WTC11 (cell line): ENCODE data around the gene ACO1. TPM values are rescaled to one million over a fixed set of nuclear protein-coding genes. Genes with fewer than 3 reads are reported as not detected.

Experiments
- ATAC-seq: fragments of 200-7000 bp; cut with Tn5 transposase; 2 replicates; pipeline ENCODE4 v1.10.0; 2021; ENCODE audit warnings: mild to moderate bottlenecking, moderate library complexity
- CTCF ChIA-PET: fragments of 300-600 bp; sonication (Branson Sonifier 250); formaldehyde crosslinking; loops from one replicate; lab custom pipeline; 2021; ENCODE audit warnings: antibody characterized with exemption; lab: Charles Lee
- POLR2A ChIA-PET: fragments of 350-600 bp; sonication (Branson Sonifier 250); formaldehyde crosslinking; loops from one replicate; lab custom pipeline; 2021; ENCODE audit warnings: antibody characterized with exemption; lab: Charles Lee
- DNase-seq: peaks from one replicate; pipeline ENCODE4 v3.0.0; 2021; ENCODE audit warnings: low spot score
- H3K27ac Mint-ChIP-seq: 2 replicates; pipeline ENCODE4 v1.8.0; 2021; ENCODE audit warnings: mixed read lengths
- H3K27me3 Mint-ChIP-seq: 2 replicates; pipeline ENCODE4 v1.8.0; 2021; ENCODE audit warnings: low read depth, mild to moderate bottlenecking, moderate library complexity, mixed read lengths
- H3K36me3 Mint-ChIP-seq: 2 replicates; pipeline ENCODE4 v1.8.0; 2021; ENCODE audit warnings: mixed read lengths
- H3K4me1 Mint-ChIP-seq: 2 replicates; pipeline ENCODE4 v1.8.0; 2022; ENCODE audit warnings: mixed read lengths
- H3K4me3 Mint-ChIP-seq: 2 replicates; pipeline ENCODE4 v1.8.0; 2021; ENCODE audit warnings: mild to moderate bottlenecking, moderate library complexity, mixed read lengths
- H3K9me3 Mint-ChIP-seq: 2 replicates; pipeline ENCODE4 v1.8.0; 2021; ENCODE audit warnings: mixed read lengths
- CREB1 ChIP-seq: sonication (generic); formaldehyde crosslinking; IDR thresholded peaks from 2 replicates; pipeline ENCODE4 v1.8.0; 2023; ENCODE audit warnings: mild to moderate bottlenecking, missing genetic modification reagents
- ETV6 ChIP-seq: sonication (generic); formaldehyde crosslinking; IDR thresholded peaks from 2 replicates; pipeline ENCODE4 v1.8.1; 2022; ENCODE audit warnings: mild to moderate bottlenecking, missing genetic modification reagents
- FOXP1 ChIP-seq: sonication (generic); formaldehyde crosslinking; IDR thresholded peaks from 2 replicates; pipeline ENCODE4 v1.8.0; 2022; ENCODE audit warnings: missing genetic modification reagents, mild to moderate bottlenecking, moderate library complexity, borderline replicate concordance
- HMGA2 ChIP-seq: fragments of 250-450 bp; sonication (Bioruptor Pico); IDR thresholded peaks from 2 replicates; pipeline ENCODE4 v1.4.0; 2021; ENCODE audit warnings: mild to moderate bottlenecking, moderate library complexity
- JUN ChIP-seq: sonication (generic); formaldehyde crosslinking; IDR thresholded peaks from 2 replicates; pipeline ENCODE4 v1.8.0; 2023; ENCODE audit warnings: mild to moderate bottlenecking, missing genetic modification reagents
- NFYB ChIP-seq: sonication (generic); formaldehyde crosslinking; conservative IDR thresholded peaks from 2 replicates; pipeline ENCODE4 v1.8.0; 2022; ENCODE audit warnings: low read depth, missing genetic modification reagents
- NR2C2 ChIP-seq: sonication (generic); formaldehyde crosslinking; IDR thresholded peaks from 2 replicates; pipeline ENCODE4 v1.8.0; 2022; ENCODE audit warnings: mild to moderate bottlenecking, missing genetic modification reagents
- RELA ChIP-seq: sonication (generic); formaldehyde crosslinking; IDR thresholded peaks from 2 replicates; pipeline ENCODE4 v1.8.1; 2022; ENCODE audit warnings: missing genetic modification reagents, mild to moderate bottlenecking, borderline replicate concordance
- RORB ChIP-seq: fragments of 250-450 bp; sonication (Bioruptor Pico); IDR thresholded peaks from 2 replicates; pipeline ENCODE4 v1.9.0; 2021; ENCODE audit warnings: mild to moderate bottlenecking
- SMAD3 ChIP-seq: sonication (generic); formaldehyde crosslinking; IDR thresholded peaks from 2 replicates; pipeline ENCODE4 v1.8.0; 2022; ENCODE audit warnings: missing genetic modification reagents, mild to moderate bottlenecking, borderline replicate concordance
- SOX15 ChIP-seq: fragments of 250-450 bp; sonication (Bioruptor Pico); IDR thresholded peaks from 2 replicates; pipeline ENCODE4 v1.9.0; 2021; ENCODE audit warnings: mild to moderate bottlenecking
- SP1 ChIP-seq: sonication (generic); formaldehyde crosslinking; conservative IDR thresholded peaks from 2 replicates; pipeline ENCODE4 v1.8.1; 2022; ENCODE audit warnings: missing genetic modification reagents
- TP53 ChIP-seq: sonication (generic); formaldehyde crosslinking; IDR thresholded peaks from 2 replicates; pipeline ENCODE4 v1.8.1; 2023; ENCODE audit warnings: mild to moderate bottlenecking, missing genetic modification reagents
- ZNF121 ChIP-seq: sonication (generic); formaldehyde crosslinking; IDR thresholded peaks from 2 replicates; pipeline ENCODE4 v1.8.0; 2023; ENCODE audit warnings: missing genetic modification reagents
- ZNF219 ChIP-seq: sonication (generic); formaldehyde crosslinking; IDR thresholded peaks from 2 replicates; pipeline ENCODE4 v1.8.0; 2023; ENCODE audit warnings: missing genetic modification reagents, mild to moderate bottlenecking, borderline replicate concordance
- ZNF263 ChIP-seq: sonication (generic); formaldehyde crosslinking; IDR thresholded peaks from 2 replicates; pipeline ENCODE4 v1.8.1; 2022; ENCODE audit warnings: low read depth, mild to moderate bottlenecking, moderate library complexity, missing genetic modification reagents
- total RNA-seq: library from RNA; stranded (reverse); gene quantifications from 3 replicates; pipeline ENCODE4 v1.2.3, GENCODE V29; 2021
- TF ChIP-seq, protein P1 (sequence below): sonication (generic); formaldehyde crosslinking; IDR thresholded peaks from 2 replicates; pipeline ENCODE4 v1.8.0; 2022; ENCODE audit warnings: mild to moderate bottlenecking, missing genetic modification reagents
- TF ChIP-seq, protein P2 (sequence below): sonication (generic); formaldehyde crosslinking; conservative IDR thresholded peaks from 2 replicates; pipeline ENCODE4 v1.8.1; 2022; ENCODE audit warnings: mild to moderate bottlenecking, missing genetic modification reagents
- TF ChIP-seq, protein P3 (sequence below): sonication (generic); formaldehyde crosslinking; IDR thresholded peaks from 2 replicates; pipeline ENCODE4 v1.8.0; 2023; ENCODE audit warnings: missing genetic modification reagents
- TF ChIP-seq, protein P4 (sequence below): sonication (generic); formaldehyde crosslinking; IDR thresholded peaks from 2 replicates; pipeline ENCODE4 v1.8.0; 2022; ENCODE audit warnings: mild to moderate bottlenecking, missing genetic modification reagents
- TF ChIP-seq, protein P5 (sequence below): sonication (generic); formaldehyde crosslinking; IDR thresholded peaks from 2 replicates; pipeline ENCODE4 v1.8.1; 2023; ENCODE audit warnings: mild to moderate bottlenecking, missing genetic modification reagents
- TF ChIP-seq, protein P6 (sequence below): sonication (generic); formaldehyde crosslinking; IDR thresholded peaks from 2 replicates; pipeline ENCODE4 v1.8.0; 2022; ENCODE audit warnings: mild to moderate bottlenecking, missing genetic modification reagents
- TF ChIP-seq, protein P7 (sequence below): sonication (generic); formaldehyde crosslinking; IDR thresholded peaks from 2 replicates; pipeline ENCODE4 v1.8.1; 2023; ENCODE audit warnings: mild to moderate bottlenecking, moderate library complexity, missing genetic modification reagents
- TF ChIP-seq, protein P8 (sequence below): sonication (generic); formaldehyde crosslinking; IDR thresholded peaks from 2 replicates; pipeline ENCODE4 v1.8.1; 2023; ENCODE audit warnings: mild to moderate bottlenecking, missing genetic modification reagents, moderate library complexity

Gene ACO1
- total RNA-seq, 1 experiment from 2014 or later: 40.2 TPM

DNA sequence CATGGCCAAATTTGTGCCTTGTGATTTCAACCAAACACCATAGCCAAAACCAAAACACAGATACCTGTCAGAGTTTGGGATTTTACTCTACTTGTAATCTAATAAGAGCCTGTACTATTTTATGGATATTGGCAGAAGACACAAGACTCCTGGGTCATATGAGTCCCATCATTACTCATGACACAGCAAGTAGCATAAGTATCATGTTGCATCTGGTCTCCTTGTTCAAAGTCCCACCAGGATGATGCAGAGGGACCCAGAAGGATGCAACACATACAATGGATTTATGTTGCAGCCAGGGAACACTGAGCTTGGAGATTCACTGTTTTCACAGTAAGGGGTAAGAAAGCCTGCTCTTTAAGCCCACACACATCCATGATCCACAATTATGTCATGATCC, 13.2 kb upstream of the ACO1 start:
- no peaks in the 10 kb centered on the region for H3K27me3 Mint-ChIP-seq
- POLR2A ChIA-PET: no interaction called here
- no peak overlapping the region for H3K4me3 Mint-ChIP-seq
- peaks cover 20% of the 10 kb centered on the region for H3K9me3 Mint-ChIP-seq
- no peak for DNase-seq
- no peaks in the 10 kb centered on the region; the same call in 1 of the 2 replicates for H3K36me3 Mint-ChIP-seq
- H3K27ac Mint-ChIP-seq: no peak overlapping the region
- H3K4me1 Mint-ChIP-seq: no peaks in the 10 kb centered on the region
- CTCF ChIA-PET: no interaction called here
- TF ChIP-seq ETV6 (CRISPR knock-in tag): no peak
- TF ChIP-seq RELA (CRISPR knock-in tag): no peak
- TF ChIP-seq, protein P1, sequence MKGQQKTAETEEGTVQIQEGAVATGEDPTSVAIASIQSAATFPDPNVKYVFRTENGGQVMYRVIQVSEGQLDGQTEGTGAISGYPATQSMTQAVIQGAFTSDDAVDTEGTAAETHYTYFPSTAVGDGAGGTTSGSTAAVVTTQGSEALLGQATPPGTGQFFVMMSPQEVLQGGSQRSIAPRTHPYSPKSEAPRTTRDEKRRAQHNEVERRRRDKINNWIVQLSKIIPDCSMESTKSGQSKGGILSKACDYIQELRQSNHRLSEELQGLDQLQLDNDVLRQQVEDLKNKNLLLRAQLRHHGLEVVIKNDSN (CRISPR knock-in tag): no peak
- TF ChIP-seq, protein P2, sequence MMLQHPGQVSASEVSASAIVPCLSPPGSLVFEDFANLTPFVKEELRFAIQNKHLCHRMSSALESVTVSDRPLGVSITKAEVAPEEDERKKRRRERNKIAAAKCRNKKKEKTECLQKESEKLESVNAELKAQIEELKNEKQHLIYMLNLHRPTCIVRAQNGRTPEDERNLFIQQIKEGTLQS (CRISPR knock-in tag): no peak
- no peak for TF ChIP-seq SMAD3 (CRISPR knock-in tag)
- ATAC-seq: no peak

DNA sequence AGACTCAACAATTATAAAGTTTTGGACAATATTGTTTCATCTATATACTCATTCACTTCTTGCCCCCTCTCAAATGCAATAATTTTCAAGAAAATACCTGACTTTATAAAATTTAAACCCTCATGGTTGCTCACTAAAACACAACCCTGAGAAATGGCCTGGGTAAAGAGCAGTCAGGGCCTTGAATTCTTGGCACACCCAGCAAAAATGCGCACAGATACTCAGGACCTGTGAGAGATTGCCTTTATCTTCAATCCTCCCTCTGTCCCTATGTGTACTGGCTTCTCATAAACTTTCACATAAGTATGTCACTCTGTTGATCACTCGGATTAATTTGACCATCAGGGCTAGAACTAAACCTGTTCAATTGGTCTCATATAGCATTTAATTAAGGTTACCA, 12.8 kb upstream of the ACO1 start:
- no peaks in the 10 kb centered on the region for H3K27me3 Mint-ChIP-seq
- H3K9me3 Mint-ChIP-seq: peaks cover 20% of the 10 kb centered on the region
- no peak for TF ChIP-seq JUN (CRISPR knock-in tag)
- TF ChIP-seq ZNF219: no peak
- TF ChIP-seq, protein P3, sequence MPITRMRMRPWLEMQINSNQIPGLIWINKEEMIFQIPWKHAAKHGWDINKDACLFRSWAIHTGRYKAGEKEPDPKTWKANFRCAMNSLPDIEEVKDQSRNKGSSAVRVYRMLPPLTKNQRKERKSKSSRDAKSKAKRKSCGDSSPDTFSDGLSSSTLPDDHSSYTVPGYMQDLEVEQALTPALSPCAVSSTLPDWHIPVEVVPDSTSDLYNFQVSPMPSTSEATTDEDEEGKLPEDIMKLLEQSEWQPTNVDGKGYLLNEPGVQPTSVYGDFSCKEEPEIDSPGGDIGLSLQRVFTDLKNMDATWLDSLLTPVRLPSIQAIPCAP (CRISPR knock-in tag): no peak
- TF ChIP-seq FOXP1: no peak
- TF ChIP-seq RORB (CRISPR knock-in tag): no peak
- TF ChIP-seq, protein P4, sequence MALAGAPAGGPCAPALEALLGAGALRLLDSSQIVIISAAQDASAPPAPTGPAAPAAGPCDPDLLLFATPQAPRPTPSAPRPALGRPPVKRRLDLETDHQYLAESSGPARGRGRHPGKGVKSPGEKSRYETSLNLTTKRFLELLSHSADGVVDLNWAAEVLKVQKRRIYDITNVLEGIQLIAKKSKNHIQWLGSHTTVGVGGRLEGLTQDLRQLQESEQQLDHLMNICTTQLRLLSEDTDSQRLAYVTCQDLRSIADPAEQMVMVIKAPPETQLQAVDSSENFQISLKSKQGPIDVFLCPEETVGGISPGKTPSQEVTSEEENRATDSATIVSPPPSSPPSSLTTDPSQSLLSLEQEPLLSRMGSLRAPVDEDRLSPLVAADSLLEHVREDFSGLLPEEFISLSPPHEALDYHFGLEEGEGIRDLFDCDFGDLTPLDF: no peak
- TF ChIP-seq TP53: no peak
- TF ChIP-seq ZNF121 (CRISPR knock-in tag): no peak
- TF ChIP-seq, protein P5, sequence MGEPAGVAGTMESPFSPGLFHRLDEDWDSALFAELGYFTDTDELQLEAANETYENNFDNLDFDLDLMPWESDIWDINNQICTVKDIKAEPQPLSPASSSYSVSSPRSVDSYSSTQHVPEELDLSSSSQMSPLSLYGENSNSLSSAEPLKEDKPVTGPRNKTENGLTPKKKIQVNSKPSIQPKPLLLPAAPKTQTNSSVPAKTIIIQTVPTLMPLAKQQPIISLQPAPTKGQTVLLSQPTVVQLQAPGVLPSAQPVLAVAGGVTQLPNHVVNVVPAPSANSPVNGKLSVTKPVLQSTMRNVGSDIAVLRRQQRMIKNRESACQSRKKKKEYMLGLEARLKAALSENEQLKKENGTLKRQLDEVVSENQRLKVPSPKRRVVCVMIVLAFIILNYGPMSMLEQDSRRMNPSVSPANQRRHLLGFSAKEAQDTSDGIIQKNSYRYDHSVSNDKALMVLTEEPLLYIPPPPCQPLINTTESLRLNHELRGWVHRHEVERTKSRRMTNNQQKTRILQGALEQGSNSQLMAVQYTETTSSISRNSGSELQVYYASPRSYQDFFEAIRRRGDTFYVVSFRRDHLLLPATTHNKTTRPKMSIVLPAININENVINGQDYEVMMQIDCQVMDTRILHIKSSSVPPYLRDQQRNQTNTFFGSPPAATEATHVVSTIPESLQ (CRISPR knock-in tag): no peak
- no peaks in the 10 kb centered on the region; the same call in 1 of the 2 replicates for H3K36me3 Mint-ChIP-seq
- ChIA-PET CTCF (no interaction called here), POLR2A (no interaction called here)
- H3K27ac Mint-ChIP-seq: no peak overlapping the region
- H3K4me3 Mint-ChIP-seq: no peak overlapping the region
- DNase-seq: no peak
- no peak for ATAC-seq
- 0 out of 2 replicates have a peak, but pooled peaks cover 3% of the 10 kb centered on the region for H3K4me1 Mint-ChIP-seq

DNA sequence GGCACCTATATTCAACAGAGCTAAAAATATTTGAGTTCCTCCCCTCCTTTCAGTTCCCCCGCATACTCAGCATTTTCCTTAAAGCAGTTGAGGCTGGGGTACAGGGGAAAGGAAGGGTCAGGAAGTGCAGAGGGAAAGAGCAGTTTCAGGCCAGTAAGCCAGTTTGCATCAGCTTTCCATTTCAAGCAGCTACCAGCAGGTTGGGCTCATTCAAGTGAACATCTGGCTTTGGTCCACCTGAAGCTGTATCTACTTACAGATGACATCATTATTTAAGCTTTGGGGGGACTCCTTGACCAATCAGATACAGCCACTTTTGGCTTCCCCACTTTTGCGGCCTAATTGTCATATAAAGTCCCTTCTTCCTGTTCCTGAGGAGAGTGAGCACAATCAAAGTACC, 8.2 kb upstream of the ACO1 start:
- Mint-ChIP-seq H3K27ac (no peak overlapping the region), H3K9me3 (peaks cover 9% of the 10 kb centered on the region; the same call in 1 of the 2 replicates), H3K4me3 (no peak overlapping the region), H3K4me1 (peaks cover 10% of the 10 kb centered on the region), H3K36me3 (no peaks in the 10 kb centered on the region), H3K27me3 (peaks cover 5% of the 10 kb centered on the region; the same call in 1 of the 2 replicates)
- ATAC-seq (no peak), DNase-seq (no peak)
- POLR2A ChIA-PET: interaction anchor here (1.3 kb wide), 1 partner anchor 174 kb away, joined by 4 read pairs; no protein-coding TSS in a partner anchor
- CTCF ChIA-PET: interaction anchor here (1.0 to 5.3 kb wide), 6 partner anchors 56 to 204 kb away, joined by 3 to 245 read pairs (median 16); partner anchors contain the start of gene RIGI
- TF ChIP-seq, protein P6, sequence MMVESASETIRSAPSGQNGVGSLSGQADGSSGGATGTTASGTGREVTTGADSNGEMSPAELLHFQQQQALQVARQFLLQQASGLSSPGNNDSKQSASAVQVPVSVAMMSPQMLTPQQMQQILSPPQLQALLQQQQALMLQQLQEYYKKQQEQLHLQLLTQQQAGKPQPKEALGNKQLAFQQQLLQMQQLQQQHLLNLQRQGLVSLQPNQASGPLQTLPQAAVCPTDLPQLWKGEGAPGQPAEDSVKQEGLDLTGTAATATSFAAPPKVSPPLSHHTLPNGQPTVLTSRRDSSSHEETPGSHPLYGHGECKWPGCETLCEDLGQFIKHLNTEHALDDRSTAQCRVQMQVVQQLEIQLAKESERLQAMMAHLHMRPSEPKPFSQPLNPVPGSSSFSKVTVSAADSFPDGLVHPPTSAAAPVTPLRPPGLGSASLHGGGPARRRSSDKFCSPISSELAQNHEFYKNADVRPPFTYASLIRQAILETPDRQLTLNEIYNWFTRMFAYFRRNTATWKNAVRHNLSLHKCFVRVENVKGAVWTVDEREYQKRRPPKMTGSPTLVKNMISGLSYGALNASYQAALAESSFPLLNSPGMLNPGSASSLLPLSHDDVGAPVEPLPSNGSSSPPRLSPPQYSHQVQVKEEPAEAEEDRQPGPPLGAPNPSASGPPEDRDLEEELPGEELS (CRISPR knock-in tag): no peak
- TF ChIP-seq NFYB (CRISPR knock-in tag): no peak
- TF ChIP-seq ZNF263 (CRISPR knock-in tag): no peak
- TF ChIP-seq, protein P7, sequence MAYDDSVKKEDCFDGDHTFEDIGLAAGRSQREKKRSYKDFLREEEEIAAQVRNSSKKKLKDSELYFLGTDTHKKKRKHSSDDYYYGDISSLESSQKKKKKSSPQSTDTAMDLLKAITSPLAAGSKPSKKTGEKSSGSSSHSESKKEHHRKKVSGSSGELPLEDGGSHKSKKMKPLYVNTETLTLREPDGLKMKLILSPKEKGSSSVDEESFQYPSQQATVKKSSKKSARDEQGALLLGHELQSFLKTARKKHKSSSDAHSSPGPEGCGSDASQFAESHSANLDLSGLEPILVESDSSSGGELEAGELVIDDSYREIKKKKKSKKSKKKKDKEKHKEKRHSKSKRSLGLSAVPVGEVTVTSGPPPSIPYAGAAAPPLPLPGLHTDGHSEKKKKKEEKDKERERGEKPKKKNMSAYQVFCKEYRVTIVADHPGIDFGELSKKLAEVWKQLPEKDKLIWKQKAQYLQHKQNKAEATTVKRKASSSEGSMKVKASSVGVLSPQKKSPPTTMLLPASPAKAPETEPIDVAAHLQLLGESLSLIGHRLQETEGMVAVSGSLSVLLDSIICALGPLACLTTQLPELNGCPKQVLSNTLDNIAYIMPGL (CRISPR knock-in tag): no peak
- no peak for TF ChIP-seq ETV6 (CRISPR knock-in tag)
- no peak for TF ChIP-seq NR2C2
- no peak for TF ChIP-seq SOX15
- TF ChIP-seq CREB1 (CRISPR knock-in tag): no peak
- TF ChIP-seq, protein P8, sequence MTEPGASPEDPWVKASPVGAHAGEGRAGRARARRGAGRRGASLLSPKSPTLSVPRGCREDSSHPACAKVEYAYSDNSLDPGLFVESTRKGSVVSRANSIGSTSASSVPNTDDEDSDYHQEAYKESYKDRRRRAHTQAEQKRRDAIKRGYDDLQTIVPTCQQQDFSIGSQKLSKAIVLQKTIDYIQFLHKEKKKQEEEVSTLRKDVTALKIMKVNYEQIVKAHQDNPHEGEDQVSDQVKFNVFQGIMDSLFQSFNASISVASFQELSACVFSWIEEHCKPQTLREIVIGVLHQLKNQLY (CRISPR knock-in tag): no peak
- no peak for TF ChIP-seq RORB (CRISPR knock-in tag)
- TF ChIP-seq SP1 (CRISPR knock-in tag): no peak
- no peak for TF ChIP-seq HMGA2
- TF ChIP-seq, protein P2 (CRISPR knock-in tag): no peak
